ENCODE data around the gene MILR1.

MILR1 gene

DNA sequence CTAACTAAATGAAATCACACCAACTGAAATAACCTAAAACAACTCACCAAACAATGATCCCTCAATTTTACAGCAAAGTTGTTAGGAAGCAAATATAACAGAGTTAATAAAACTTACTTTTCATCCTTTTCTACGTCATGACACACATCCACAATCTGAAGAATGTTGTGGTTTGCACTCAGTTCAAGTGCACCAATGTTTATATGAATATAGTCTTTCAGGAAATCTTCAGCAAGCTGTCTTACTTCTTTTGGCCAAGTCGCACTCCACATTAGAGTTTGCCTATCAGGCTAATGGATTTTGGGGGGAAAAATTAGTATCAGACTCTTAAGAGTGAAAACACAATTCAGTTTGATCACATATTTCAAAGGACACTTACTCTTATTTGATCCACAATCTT lies 53.9 kb downstream of the MILR1 start:
- TF ChIP-seq, protein P1, sequence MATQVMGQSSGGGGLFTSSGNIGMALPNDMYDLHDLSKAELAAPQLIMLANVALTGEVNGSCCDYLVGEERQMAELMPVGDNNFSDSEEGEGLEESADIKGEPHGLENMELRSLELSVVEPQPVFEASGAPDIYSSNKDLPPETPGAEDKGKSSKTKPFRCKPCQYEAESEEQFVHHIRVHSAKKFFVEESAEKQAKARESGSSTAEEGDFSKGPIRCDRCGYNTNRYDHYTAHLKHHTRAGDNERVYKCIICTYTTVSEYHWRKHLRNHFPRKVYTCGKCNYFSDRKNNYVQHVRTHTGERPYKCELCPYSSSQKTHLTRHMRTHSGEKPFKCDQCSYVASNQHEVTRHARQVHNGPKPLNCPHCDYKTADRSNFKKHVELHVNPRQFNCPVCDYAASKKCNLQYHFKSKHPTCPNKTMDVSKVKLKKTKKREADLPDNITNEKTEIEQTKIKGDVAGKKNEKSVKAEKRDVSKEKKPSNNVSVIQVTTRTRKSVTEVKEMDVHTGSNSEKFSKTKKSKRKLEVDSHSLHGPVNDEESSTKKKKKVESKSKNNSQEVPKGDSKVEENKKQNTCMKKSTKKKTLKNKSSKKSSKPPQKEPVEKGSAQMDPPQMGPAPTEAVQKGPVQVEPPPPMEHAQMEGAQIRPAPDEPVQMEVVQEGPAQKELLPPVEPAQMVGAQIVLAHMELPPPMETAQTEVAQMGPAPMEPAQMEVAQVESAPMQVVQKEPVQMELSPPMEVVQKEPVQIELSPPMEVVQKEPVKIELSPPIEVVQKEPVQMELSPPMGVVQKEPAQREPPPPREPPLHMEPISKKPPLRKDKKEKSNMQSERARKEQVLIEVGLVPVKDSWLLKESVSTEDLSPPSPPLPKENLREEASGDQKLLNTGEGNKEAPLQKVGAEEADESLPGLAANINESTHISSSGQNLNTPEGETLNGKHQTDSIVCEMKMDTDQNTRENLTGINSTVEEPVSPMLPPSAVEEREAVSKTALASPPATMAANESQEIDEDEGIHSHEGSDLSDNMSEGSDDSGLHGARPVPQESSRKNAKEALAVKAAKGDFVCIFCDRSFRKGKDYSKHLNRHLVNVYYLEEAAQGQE (IDR thresholded peaks at IDR 0.05; ENCODE audit: insufficient read depth in 1 of 2, low read depth in 2 of 2, low read length in 2 of 2), result no peak
- no peak for TF ChIP-seq SIN3A (IDR thresholded peaks at IDR 0.05; ENCODE audit: borderline replicate concordance, insufficient read depth, low read length)
- no peak for TF ChIP-seq FOXP2 (optimal IDR thresholded peaks at IDR 0.05; ENCODE audit: borderline replicate concordance, extremely low read depth, extremely low read length, insufficient read depth)
- TF ChIP-seq POLR2AphosphoS5 (IDR thresholded peaks at IDR 0.05; ENCODE audit: low read depth, low read length), result no peak
- no peak for TF ChIP-seq TAF1 (IDR thresholded peaks at IDR 0.05; ENCODE audit: borderline replicate concordance, insufficient read depth, low read length)

DNA sequence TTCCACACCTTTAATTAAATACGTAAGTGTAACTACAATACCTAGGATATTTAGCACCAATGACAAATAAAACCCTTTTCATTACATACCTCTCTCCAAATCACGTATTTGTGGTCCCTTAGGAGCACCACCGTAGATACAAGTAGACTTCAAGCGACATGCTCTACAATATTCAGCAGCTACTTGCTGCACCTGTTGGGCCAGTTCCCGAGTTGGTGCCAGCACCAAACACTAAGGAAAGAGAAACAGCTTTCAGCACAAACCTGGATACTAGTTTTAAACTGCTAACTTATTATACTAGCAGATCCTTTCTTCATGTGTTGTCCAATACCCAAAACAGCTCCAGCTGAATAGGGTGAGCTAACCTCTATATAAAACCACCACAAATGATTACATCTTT lies 54.4 kb downstream of the MILR1 start:
- TF ChIP-seq FOXP2 (optimal IDR thresholded peaks at IDR 0.05; ENCODE audit: borderline replicate concordance, extremely low read depth, extremely low read length, insufficient read depth) (no peak), POLR2AphosphoS5 (IDR thresholded peaks at IDR 0.05; ENCODE audit: low read depth, low read length) (no peak), TAF1 (IDR thresholded peaks at IDR 0.05; ENCODE audit: borderline replicate concordance, insufficient read depth, low read length) (no peak), SIN3A (IDR thresholded peaks at IDR 0.05; ENCODE audit: borderline replicate concordance, insufficient read depth, low read length) (no peak)
- TF ChIP-seq, protein P1 (IDR thresholded peaks at IDR 0.05; ENCODE audit: insufficient read depth in 1 of 2, low read depth in 2 of 2, low read length in 2 of 2), result no peak

GRCh38 chr17:64503821-64504768 lies 55.2 kb downstream of the MILR1 start:
- no peak for TF ChIP-seq FOXP2 (optimal IDR thresholded peaks at IDR 0.05; ENCODE audit: borderline replicate concordance, extremely low read depth, extremely low read length, insufficient read depth)
- TF ChIP-seq POLR2AphosphoS5 (IDR thresholded peaks at IDR 0.05; ENCODE audit: low read depth, low read length), result no peak; the same call in 1 of the 2 replicates
- no peak for TF ChIP-seq SIN3A (IDR thresholded peaks at IDR 0.05; ENCODE audit: borderline replicate concordance, insufficient read depth, low read length)
- TF ChIP-seq, protein P1 (IDR thresholded peaks at IDR 0.05; ENCODE audit: insufficient read depth in 1 of 2, low read depth in 2 of 2, low read length in 2 of 2), result no peak
- no peak for TF ChIP-seq TAF1 (IDR thresholded peaks at IDR 0.05; ENCODE audit: borderline replicate concordance, insufficient read depth, low read length)

GRCh38 chr17:64504769-64505339 lies 55.9 kb downstream of the MILR1 start:
- TF ChIP-seq TAF1 (IDR thresholded peaks at IDR 0.05; ENCODE audit: borderline replicate concordance, insufficient read depth, low read length), result no peak
- no peak for TF ChIP-seq POLR2AphosphoS5 (IDR thresholded peaks at IDR 0.05; ENCODE audit: low read depth, low read length)
- 0 out of 2 replicates have a peak, but pooled peaks have one; percentile 28 for TF ChIP-seq SIN3A (IDR thresholded peaks at IDR 0.05; ENCODE audit: borderline replicate concordance, insufficient read depth, low read length)

DNA sequence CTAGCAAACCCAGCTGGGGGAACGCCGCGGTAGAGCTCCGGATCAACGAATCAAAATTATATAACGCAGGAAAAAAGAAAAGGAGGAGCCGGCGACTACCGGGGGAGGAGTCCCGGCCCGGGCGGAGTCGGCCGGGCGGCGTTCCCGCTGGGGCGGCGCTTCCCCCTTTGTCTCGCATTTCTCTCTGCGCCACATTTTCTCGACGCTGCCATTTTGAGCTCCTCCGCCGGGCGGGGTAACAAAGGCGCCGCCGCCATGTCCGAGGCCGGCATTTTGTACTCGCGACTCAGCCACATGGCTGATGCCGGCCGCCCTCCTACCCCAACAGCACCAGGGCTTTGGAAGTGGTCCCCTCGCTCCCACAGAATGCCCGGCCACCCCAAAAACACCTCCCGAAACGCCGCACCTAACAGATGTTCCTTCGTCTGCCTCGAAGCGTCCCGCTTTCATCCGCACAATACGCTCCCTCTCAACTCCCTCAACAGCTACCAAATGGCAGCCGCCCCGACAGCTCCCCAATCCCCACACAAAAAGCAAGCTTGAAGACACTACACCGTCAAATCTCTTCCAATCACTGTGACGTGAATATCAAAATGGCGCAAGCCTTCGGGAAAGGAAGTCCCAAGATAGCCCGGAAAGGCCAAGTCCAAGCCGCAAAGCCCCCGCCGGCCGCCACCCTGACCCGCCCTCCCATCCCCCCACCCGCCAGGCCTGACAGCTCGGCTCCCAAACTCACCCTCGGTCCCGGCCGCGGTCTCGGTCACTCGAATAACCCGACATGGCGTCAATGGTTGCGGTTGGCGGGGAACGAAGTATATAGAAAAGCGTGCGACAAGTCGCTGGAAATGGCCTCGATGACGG lies 56.7 kb downstream of the MILR1 start:
- TF ChIP-seq TAF1 (IDR thresholded peaks at IDR 0.05; ENCODE audit: borderline replicate concordance, insufficient read depth, low read length), result peak; percentile 90
- TF ChIP-seq, protein P1 (IDR thresholded peaks at IDR 0.05; ENCODE audit: insufficient read depth in 1 of 2, low read depth in 2 of 2, low read length in 2 of 2), result 0 out of 4 replicates have a peak, but pooled peaks have one; percentile 19 to 41
- no peak for TF ChIP-seq SIN3A (IDR thresholded peaks at IDR 0.05; ENCODE audit: borderline replicate concordance, insufficient read depth, low read length)
- TF ChIP-seq FOXP2 (optimal IDR thresholded peaks at IDR 0.05; ENCODE audit: borderline replicate concordance, extremely low read depth, extremely low read length, insufficient read depth), result no peak
- TF ChIP-seq POLR2AphosphoS5 (IDR thresholded peaks at IDR 0.05; ENCODE audit: low read depth, low read length), result peak; percentile 62; the same call in 1 of the 2 replicates
